Vagina (tissue), 2 donors: ENCODE results near the gene CPN2. TPM values are rescaled to one million over a fixed set of nuclear protein-coding genes. Genes with fewer than 3 reads are reported as not detected.
A peak's percentile ranks its signal among the peaks of the same experiment; 100 is the strongest.

Source experiments
- DNase-seq, 2 donors: peaks; one replicate each; pipeline ENCODE4 v3.0.0-alpha.2; 2017; ENCODE audit errors: extremely low spot score in 2 of 2
- H3K27ac ChIP-seq: fragments of 200-600 bp; sonication (generic); one replicate; pipeline ENCODE4 v1.5.1; 2019
- H3K27me3 ChIP-seq: fragments of 200-600 bp; sonication (generic); one replicate; pipeline ENCODE4 v1.5.1; 2019
- H3K36me3 ChIP-seq, 2 donors: fragments of 200-600 bp; sonication (generic); one replicate each; pipeline ENCODE4 v1.5.1; 2017 to 2019
- H3K4me1 ChIP-seq: fragments of 200-600 bp; sonication (generic); one replicate; pipeline ENCODE4 v1.5.1; 2019
- H3K4me3 ChIP-seq, 2 donors: fragments of 200-600 bp; sonication (generic); 1 replicate in 1 of 2; 2 replicates in 1 of 2; pipeline ENCODE4 v1.5.1; 2016 to 2019
- H3K9me3 ChIP-seq: fragments of 200-600 bp; sonication (generic); one replicate; pipeline ENCODE4 v1.5.1; 2019
- POLR2A ChIP-seq, 2 donors: fragments of 450-650 bp; IDR thresholded peaks; one replicate each; pipeline ENCODE4 v1.6.1; 2017; ENCODE audit warnings: antibody characterized with exemption in 2 of 2, mild to moderate bottlenecking in 2 of 2, moderate library complexity in 2 of 2
- POLR2AphosphoS5 ChIP-seq, 2 donors: sonication (generic); formaldehyde crosslinking; IDR thresholded peaks; one replicate each; pipeline ENCODE4 v1.9.0; 2017; ENCODE audit warnings: antibody characterized with exemption in 2 of 2, mild to moderate bottlenecking in 2 of 2, low read depth in 1 of 2; ENCODE audit not compliant: insufficient read depth in 1 of 2
- intact Hi-C: fragments of 100-400 bp; cut with DNase I; formaldehyde crosslinking; loops from one replicate; pipeline ENCODE4 v1.15.1; 2023
- total RNA-seq: library from RNA; depleted of rRNA; stranded (reverse); fragments of >200 nt; gene quantifications from one replicate; pipeline ENCODE4 v1.2.3, GENCODE V29; 2016
- TF ChIP-seq, protein P1 (sequence below), 3 experiments: fragments of 450-650 bp in 2 of 3; fragments of 200-600 bp in 1 of 3; sonication (generic) in 1 of 3; IDR thresholded peaks; one replicate each; pipeline ENCODE4 v1.5.1; 2017 to 2019; ENCODE audit warnings: antibody characterized with exemption in 3 of 3, mild to moderate bottlenecking in 2 of 3, moderate library complexity in 2 of 3

The CPN2 gene
- total RNA-seq, 1 donor from 2014 or later, result not detected

DNA sequence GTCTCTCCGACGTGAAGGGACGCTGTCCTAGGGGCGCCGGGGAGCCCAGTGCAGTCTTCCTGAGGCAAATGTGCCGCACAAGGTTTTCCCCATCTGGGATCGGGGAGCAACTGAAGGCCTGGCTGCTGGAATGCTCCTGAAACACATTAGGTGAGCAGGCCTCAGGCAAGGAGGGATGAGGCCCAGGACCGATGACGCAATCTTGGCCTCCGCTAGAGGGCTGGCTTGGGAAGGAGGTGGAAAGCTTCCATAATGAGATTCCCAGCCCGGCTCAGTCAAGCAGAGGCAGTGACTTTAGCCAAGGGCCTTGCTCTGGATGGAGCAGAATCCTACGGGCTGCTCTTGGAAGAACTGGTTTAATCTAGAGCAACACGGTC, 50.8 kb downstream of the CPN2 start:
- TF ChIP-seq, protein P1, sequence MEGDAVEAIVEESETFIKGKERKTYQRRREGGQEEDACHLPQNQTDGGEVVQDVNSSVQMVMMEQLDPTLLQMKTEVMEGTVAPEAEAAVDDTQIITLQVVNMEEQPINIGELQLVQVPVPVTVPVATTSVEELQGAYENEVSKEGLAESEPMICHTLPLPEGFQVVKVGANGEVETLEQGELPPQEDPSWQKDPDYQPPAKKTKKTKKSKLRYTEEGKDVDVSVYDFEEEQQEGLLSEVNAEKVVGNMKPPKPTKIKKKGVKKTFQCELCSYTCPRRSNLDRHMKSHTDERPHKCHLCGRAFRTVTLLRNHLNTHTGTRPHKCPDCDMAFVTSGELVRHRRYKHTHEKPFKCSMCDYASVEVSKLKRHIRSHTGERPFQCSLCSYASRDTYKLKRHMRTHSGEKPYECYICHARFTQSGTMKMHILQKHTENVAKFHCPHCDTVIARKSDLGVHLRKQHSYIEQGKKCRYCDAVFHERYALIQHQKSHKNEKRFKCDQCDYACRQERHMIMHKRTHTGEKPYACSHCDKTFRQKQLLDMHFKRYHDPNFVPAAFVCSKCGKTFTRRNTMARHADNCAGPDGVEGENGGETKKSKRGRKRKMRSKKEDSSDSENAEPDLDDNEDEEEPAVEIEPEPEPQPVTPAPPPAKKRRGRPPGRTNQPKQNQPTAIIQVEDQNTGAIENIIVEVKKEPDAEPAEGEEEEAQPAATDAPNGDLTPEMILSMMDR (IDR thresholded peaks at IDR 0.05), result no peak
- no peak for TF ChIP-seq POLR2A (IDR thresholded peaks at IDR 0.05)
- peak; percentile 23 to 65 for TF ChIP-seq POLR2AphosphoS5 (IDR thresholded peaks at IDR 0.05; ENCODE audit: insufficient read depth in 1 of 2, low read depth in 1 of 2)
- DNase-seq, result no peak
- peaks cover 19% of the 10 kb centered on the region for H3K4me1 ChIP-seq
- H3K36me3 ChIP-seq, result no peaks in the 10 kb centered on the region
- H3K27ac ChIP-seq, result peak overlapping the region; percentile 66
- no peak overlapping the region for H3K4me3 ChIP-seq
- H3K27me3 ChIP-seq, result no peaks in the 10 kb centered on the region
- H3K9me3 ChIP-seq, result no peaks in the 10 kb centered on the region
- intact Hi-C loops, result no loop called here

DNA sequence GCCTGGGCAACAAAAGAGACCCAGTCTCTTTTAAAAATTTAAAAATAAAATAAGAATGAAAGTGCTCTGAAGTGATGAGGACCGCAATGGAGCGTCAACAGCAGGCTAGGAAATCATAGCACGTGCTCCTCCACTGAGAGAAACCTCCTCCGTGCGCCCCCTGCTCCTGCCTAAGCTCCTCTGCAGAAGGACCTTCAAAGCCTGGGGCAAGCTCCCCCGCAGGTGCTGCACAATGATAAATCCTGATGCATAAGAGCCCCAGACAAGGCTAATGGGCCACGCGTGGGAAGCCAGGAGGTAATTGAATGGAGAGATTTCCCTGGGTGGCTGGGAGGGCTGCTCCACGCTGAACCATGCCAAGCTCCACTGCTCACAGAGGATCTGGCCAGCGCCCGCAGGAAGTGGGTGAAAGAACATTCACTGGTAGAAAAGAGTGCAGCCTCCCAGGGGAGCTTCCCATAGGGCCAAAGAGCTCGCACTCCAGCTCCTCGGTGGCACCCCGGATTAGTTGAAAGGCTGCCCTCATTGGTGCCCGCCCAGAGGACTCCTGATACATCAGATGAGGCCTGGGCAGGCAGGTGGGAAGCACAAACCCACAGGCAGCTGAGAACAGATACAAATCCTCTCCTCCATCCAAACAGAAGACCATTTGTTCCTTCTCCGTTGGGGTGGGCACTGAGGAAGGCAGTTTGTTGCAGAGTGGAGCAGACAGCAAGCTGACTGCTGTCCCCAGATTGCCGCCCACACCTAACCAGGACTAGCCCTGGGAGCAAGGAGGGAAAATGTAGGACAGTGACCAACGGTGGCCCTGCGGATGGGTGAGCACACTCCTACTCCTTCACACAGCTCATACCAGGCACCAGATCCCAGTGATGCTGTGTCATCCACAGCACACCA, 52.5 kb downstream of the CPN2 start:
- no peak for DNase-seq
- TF ChIP-seq, protein P1 (IDR thresholded peaks at IDR 0.05), result no peak
- TF ChIP-seq POLR2A (IDR thresholded peaks at IDR 0.05), result no peak
- TF ChIP-seq POLR2AphosphoS5 (IDR thresholded peaks at IDR 0.05; ENCODE audit: insufficient read depth in 1 of 2, low read depth in 1 of 2), result no peak
- H3K27ac ChIP-seq, result no peak overlapping the region
- H3K27me3 ChIP-seq, result no peaks in the 10 kb centered on the region
- peaks cover 19% of the 10 kb centered on the region for H3K4me1 ChIP-seq
- intact Hi-C loops, result no loop called here
- H3K36me3 ChIP-seq, result no peaks in the 10 kb centered on the region
- no peak overlapping the region for H3K4me3 ChIP-seq
- no peaks in the 10 kb centered on the region for H3K9me3 ChIP-seq

DNA sequence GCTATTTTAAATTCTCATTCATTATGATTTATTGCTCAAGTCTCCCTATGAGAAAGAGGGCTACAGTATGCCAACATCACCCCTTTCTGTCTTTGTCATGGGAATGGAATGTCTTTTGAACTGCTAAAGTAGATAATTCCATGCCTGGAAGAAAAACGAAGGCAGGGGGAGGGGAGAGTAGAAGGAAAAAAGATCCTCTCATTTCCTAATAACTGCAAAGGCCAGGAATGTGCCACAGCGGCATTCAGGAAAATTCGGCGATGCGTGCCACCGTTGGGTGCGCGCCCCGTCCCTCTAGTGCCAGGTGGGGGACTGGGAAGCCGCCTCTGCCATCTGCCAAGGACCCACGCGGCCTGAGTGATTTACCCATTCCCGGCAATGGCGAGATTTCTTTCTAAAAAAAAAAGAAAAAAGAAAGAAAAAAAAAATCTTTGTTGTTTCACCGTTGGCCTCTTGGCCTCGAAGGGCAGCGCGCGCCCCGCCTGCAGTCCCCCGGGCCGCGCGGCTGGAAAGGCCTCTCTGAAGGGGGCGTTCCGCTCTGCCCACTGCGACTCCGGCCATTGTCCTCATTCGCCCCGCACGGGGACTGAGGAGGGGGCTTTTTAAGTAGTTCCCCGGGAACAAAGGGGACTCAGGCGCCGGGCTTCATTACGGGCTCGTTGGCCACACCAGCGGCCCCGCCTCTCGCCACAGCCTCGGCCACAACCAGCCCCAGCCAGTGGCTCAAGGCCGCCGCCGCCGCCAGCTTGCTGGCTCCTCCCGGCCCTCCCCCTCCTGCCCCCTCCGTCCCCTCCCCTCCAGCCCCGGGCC, 54.5 kb downstream of the CPN2 start:
- Histone ChIP-seq H3K36me3 (no peaks in the 10 kb centered on the region), H3K27me3 (no peaks in the 10 kb centered on the region), H3K4me1 (peaks cover 19% of the 10 kb centered on the region), H3K4me3 (peak overlapping the region; percentile 28 to 32), H3K27ac (peak overlapping the region; percentile 39), H3K9me3 (no peaks in the 10 kb centered on the region)
- intact Hi-C loops, result no loop called here
- DNase-seq, result no peak
- TF ChIP-seq POLR2AphosphoS5 (IDR thresholded peaks at IDR 0.05; ENCODE audit: insufficient read depth in 1 of 2, low read depth in 1 of 2) (peak in 1 of 2 donors; percentile 52), POLR2A (IDR thresholded peaks at IDR 0.05) (no peak)
- TF ChIP-seq, protein P1 (IDR thresholded peaks at IDR 0.05), result no peak

DNA sequence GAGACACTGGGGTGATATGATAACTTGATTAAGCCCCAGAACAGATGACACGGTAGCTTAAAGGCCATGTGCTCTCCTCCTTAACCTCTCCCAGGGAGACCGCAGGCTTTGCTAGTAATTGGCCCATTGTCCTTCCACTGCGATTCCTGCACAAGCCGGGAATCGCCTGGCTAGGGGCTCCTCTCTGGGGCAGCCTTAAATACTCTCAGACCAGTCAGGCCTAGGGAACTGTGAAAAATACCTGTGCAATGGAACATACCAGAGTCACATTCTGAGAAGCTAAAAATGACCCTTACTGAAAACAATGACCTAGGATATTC, 56.3 kb downstream of the CPN2 start:
- peaks cover 13% of the 10 kb centered on the region for H3K4me1 ChIP-seq
- no peak overlapping the region for H3K4me3 ChIP-seq
- H3K9me3 ChIP-seq, result no peaks in the 10 kb centered on the region
- TF ChIP-seq POLR2A (IDR thresholded peaks at IDR 0.05) (no peak), POLR2AphosphoS5 (IDR thresholded peaks at IDR 0.05; ENCODE audit: insufficient read depth in 1 of 2, low read depth in 1 of 2) (no peak)
- TF ChIP-seq, protein P1 (IDR thresholded peaks at IDR 0.05), result no peak
- intact Hi-C loops, result no loop called here
- H3K36me3 ChIP-seq, result no peaks in the 10 kb centered on the region
- DNase-seq, result no peak
- no peaks in the 10 kb centered on the region for H3K27me3 ChIP-seq
- H3K27ac ChIP-seq, result no peak overlapping the region
